Stimulated activated naive B cell treated with anti-CD40 and anti-IgM and Interleukin-4, amounts not matched to agents 10 μg/mL and 1 μg/mL and 100 μg/mL, for 72 hours (primary cell): ENCODE measurements around the gene ARHGEF28.

ENCODE experiments used
- ATAC-seq, 2 donors: fragments of 150-1000 bp; cut with Tn5 transposase; replicated peaks; 2 replicates each; pipeline ENCODE4 v1.10.0; 2021; ENCODE audit warnings: moderate library complexity in 1 of 2
- DNase-seq: peaks from one replicate; pipeline ENCODE4 v3.0.0; 2021
- H3K27ac Mint-ChIP-seq: one replicate; pipeline ENCODE4 v1.8.0; 2022; ENCODE audit warnings: mild to moderate bottlenecking, mixed read lengths
- H3K27me3 Mint-ChIP-seq, 2 donors: one replicate each; pipeline ENCODE4 v1.8.0; 2022; ENCODE audit warnings: mixed read lengths in 2 of 2
- H3K36me3 Mint-ChIP-seq, 2 donors: one replicate each; pipeline ENCODE4 v1.8.0; 2022; ENCODE audit warnings: mixed read lengths in 2 of 2, mild to moderate bottlenecking in 1 of 2
- H3K4me1 Mint-ChIP-seq, 2 donors: one replicate each; pipeline ENCODE4 v1.8.0; 2022; ENCODE audit warnings: mixed read lengths in 2 of 2, mild to moderate bottlenecking in 1 of 2
- H3K4me3 Mint-ChIP-seq, 2 donors: one replicate each; pipeline ENCODE4 v1.8.0; 2022; ENCODE audit warnings: mild to moderate bottlenecking in 2 of 2, mixed read lengths in 2 of 2, moderate library complexity in 1 of 2
- H3K9me3 Mint-ChIP-seq, 2 donors: one replicate each; pipeline ENCODE4 v1.8.0; 2022; ENCODE audit warnings: mixed read lengths in 2 of 2, mild to moderate bottlenecking in 1 of 2

Gene ARHGEF28

DNA sequence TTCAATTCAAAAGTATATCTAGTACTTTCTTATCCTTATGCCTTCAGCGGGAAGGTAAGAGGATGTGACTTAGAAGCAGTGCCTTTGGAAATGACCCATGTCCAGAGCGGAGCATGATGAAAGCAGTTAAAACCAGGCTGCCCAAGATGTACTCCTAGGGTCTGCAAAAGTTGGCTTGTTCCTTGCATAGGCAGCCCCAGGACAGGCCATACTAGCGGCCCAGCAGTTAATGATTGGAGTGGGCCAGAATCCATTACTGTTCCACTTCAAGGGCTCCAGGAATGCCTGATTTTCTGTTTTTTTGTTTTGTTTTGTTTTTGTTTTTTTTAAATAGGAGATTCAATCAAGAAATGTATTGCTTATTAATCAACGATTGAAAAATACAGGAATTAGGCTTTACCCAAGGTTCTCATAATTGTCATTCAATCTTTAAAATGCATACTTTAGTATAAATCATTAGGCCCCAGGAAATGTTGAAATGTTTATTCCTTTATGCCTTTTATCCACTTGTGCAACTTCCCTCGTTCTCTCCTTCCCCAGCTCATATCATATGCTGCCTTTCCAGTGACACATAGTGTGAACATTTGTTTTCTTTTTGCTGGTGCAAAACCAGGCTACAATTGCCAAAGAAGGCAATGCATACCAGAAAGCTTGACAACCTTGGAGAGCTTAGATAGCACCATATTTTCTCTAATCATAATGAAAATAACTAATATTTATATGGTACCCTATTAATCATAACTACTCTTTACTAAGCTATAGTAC, 190.8 kb downstream of the ARHGEF28 start:
- no peak for ATAC-seq
- Mint-ChIP-seq H3K9me3 (no peaks in the 10 kb centered on the region), H3K4me3 (no peak overlapping the region), H3K27ac (no peak overlapping the region), H3K27me3 (peaks cover 8 to 31% of the 10 kb centered on the region in 2 donors), H3K4me1 (no peaks in the 10 kb centered on the region), H3K36me3 (no peaks in the 10 kb centered on the region)
- DNase-seq, result no peak

DNA sequence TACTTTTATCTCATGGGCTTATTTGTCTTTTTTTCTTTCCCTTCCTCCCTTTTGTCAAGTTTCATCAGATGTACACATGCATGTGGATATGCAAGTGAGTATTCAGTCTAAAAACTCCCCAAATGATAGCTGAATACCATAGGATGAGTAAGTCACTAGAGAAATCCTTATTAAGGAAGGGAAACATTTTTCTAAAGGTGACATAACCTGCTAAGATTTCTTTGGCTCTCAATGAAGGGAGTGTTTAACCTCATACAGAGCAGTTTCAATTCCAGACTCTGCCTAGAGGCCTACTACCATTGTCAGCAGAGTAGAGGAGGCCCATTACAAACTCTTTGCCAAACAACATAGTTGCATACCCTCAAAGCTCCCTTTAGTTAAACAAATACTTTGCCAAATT, 192.4 kb downstream of the ARHGEF28 start:
- no peaks in the 10 kb centered on the region for H3K4me1 Mint-ChIP-seq
- H3K9me3 Mint-ChIP-seq, result no peaks in the 10 kb centered on the region
- no peak for ATAC-seq
- H3K4me3 Mint-ChIP-seq, result no peak overlapping the region
- peaks cover 4 to 22% of the 10 kb centered on the region in 2 donors for H3K27me3 Mint-ChIP-seq
- H3K27ac Mint-ChIP-seq, result no peak overlapping the region
- no peak for DNase-seq
- no peaks in the 10 kb centered on the region for H3K36me3 Mint-ChIP-seq

DNA sequence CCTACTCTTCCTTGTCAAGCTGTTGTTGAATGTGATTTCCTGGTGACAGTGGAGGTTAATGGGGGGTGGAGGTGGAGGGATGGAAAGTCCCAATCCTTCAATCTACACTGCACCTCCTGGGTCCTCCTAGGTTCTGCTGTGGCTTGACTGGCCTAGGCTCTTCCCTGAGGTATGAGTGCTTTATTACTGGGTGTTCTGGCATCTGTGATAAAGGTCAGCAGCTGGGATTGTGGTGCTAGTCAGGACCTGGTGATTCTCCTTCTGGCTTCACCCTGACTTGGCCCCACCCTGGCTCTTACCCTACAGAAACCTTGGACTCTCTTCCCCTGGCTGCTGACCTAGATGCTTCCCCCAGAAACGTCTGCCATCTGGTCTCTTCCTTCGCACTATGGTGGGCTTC, 194.3 kb downstream of the ARHGEF28 start:
- DNase-seq, result no peak
- no peak overlapping the region for H3K27ac Mint-ChIP-seq
- no peaks in the 10 kb centered on the region for H3K36me3 Mint-ChIP-seq
- no peaks in the 10 kb centered on the region for H3K4me1 Mint-ChIP-seq
- H3K9me3 Mint-ChIP-seq, result no peaks in the 10 kb centered on the region
- ATAC-seq, result no peak
- H3K27me3 Mint-ChIP-seq, result peaks cover 0 to 18% of the 10 kb centered on the region in 2 donors
- H3K4me3 Mint-ChIP-seq, result no peak overlapping the region

DNA sequence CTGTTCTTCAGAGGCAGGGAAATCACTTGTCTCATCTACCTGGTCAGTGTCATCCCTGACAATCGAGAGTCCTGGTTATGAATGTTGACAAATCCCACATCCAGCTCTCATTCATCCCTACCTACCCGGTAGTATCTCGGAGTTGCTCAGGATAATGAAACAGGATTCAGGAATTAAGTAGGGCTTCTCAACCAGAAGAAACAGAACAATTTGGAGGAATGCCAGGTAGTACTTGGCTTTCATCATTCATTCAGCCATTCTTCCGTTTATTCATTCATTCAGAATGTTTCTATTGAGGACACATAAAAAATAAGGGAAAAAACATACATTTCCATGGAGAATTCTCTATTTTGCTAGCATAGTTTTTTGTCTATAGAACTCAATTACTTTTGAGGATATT, 195.0 kb downstream of the ARHGEF28 start:
- H3K27me3 Mint-ChIP-seq, result peaks cover 0 to 12% of the 10 kb centered on the region in 2 donors
- ATAC-seq (no peak), DNase-seq (no peak)
- H3K36me3 Mint-ChIP-seq, result no peaks in the 10 kb centered on the region
- H3K9me3 Mint-ChIP-seq, result no peaks in the 10 kb centered on the region
- H3K27ac Mint-ChIP-seq, result no peak overlapping the region
- no peak overlapping the region for H3K4me3 Mint-ChIP-seq
- no peaks in the 10 kb centered on the region for H3K4me1 Mint-ChIP-seq

DNA sequence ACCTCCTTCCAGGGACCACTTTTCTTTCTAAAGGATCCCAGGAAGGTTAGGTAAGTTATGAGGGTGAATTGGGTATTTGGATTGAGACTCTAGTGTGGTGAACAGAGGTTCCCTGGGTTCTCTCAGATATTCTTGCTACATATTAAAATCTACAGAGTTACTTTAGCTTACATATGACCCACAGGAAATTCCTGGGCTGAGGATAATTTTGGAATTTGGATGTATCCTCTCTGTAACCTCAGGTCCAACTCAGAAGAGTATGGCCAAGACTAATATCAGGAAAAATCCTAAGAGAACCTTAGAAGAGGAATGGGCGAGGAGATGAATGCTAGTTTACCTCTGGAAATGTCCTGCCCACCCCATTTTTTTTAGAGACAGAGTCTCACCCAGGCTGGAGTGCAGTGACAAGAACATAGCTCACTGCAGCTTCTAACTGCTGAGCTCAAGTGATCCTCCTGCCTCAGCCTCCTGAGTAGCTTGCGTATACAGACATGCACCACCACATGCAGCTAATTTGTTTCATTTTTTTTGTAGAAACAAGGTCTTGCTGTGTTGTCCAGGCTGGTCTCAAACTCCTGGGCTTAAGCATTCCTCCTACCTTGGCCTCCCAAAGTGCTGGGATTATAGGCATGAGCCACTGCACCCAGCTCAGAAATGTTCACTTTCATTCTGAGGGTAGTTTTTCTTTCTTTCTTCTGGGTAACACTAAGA, 196.4 kb downstream of the ARHGEF28 start:
- H3K27me3 Mint-ChIP-seq, result peaks cover 0 to 12% of the 10 kb centered on the region in 2 donors
- DNase-seq (no peak), ATAC-seq (no peak)
- H3K4me3 Mint-ChIP-seq, result no peak overlapping the region
- no peaks in the 10 kb centered on the region for H3K9me3 Mint-ChIP-seq
- no peaks in the 10 kb centered on the region for H3K4me1 Mint-ChIP-seq
- no peaks in the 10 kb centered on the region for H3K36me3 Mint-ChIP-seq
- H3K27ac Mint-ChIP-seq, result no peak overlapping the region

DNA sequence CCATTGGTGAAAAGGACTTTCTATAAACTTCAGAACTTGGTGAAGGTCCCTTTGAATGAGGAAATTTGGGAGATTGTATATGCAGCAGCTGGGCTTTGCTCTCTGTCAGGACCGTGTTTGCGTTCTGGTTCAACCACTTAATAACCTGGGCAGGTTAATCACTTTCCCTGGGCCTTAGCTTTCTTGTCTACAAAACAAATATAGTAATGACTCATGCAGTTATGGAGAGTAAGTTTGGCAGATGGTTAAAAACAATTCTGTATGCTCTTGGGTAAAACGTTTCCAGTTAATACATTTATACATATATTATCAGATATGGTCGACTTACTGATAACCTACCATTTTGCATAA, 197.0 kb downstream of the ARHGEF28 start:
- Mint-ChIP-seq H3K4me1 (no peaks in the 10 kb centered on the region), H3K27me3 (peaks cover 0 to 12% of the 10 kb centered on the region in 2 donors), H3K27ac (no peak overlapping the region), H3K9me3 (no peaks in the 10 kb centered on the region), H3K4me3 (no peak overlapping the region), H3K36me3 (no peaks in the 10 kb centered on the region)
- ATAC-seq (no peak), DNase-seq (no peak)

DNA sequence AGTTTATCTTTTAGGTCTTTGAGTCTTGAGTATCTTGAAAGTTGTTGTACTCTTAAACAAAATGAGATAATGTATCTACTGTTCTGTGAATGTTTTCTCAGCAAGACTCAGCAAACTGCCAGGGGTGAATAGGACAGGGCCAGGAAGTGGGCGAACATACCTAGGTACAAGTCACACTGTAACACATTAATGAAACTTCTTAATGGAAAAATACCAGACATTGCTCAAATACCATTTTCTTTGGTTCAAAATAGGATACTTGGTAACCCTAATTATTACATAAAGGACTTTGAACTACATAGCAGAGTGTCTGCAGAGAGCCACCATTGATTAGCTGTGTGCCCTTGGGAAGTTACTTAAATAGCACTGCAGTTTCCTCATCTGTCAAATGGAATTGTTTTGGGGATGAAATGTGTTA, 197.5 kb downstream of the ARHGEF28 start:
- Mint-ChIP-seq H3K9me3 (no peaks in the 10 kb centered on the region), H3K27me3 (peaks cover 0 to 15% of the 10 kb centered on the region in 2 donors), H3K4me3 (no peak overlapping the region), H3K36me3 (no peaks in the 10 kb centered on the region), H3K27ac (no peak overlapping the region), H3K4me1 (no peaks in the 10 kb centered on the region)
- DNase-seq, result no peak
- no peak for ATAC-seq

DNA sequence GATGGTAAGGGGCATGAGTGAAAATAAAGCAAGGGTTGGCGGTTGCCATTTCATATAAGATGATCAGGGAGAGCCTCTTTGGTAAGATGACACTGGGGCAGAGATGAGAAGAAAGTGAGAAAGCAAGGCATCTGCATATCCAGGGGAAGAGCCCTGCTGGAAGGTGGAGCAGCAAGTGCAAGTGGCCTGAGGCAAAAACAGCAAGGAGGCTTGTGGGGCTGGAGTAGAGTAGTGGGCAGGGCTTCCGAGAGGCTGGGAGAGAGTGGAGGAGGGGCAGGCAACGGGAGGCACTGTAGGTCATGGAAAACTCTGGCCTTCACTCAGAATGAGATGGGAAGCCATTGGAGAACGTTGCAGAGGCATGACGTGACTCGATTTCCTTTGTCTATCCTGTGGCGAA, 199.2 kb downstream of the ARHGEF28 start:
- no peaks in the 10 kb centered on the region for H3K4me1 Mint-ChIP-seq
- H3K27me3 Mint-ChIP-seq, result peaks cover 0 to 10% of the 10 kb centered on the region in 2 donors
- H3K4me3 Mint-ChIP-seq, result no peak overlapping the region

DNA sequence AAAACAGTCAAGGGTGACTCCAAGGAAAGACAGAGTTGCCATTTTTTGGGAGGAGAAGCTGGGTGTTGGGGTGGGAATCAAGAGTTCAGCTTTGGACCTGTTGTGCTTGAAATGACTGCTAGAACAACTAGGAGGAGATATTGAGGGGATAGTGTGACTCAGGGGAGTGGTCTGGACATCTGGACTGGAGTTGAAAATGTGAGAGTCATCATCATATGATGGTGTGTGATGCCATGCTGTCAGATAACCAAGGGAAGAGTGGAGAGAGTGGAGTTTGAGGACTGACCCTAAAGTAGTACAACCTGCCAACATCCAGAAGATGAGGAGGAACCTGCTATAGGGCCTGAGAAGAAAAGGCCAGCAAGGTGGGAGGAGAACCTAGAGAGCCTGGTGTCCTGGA, 199.7 kb downstream of the ARHGEF28 start:
- no peak for ATAC-seq

More for the DNA sequence above, 199.2 kb downstream of the ARHGEF28 start:
- H3K27ac Mint-ChIP-seq, result no peak overlapping the region
- ATAC-seq (no peak), DNase-seq (no peak)
- no peaks in the 10 kb centered on the region for H3K9me3 Mint-ChIP-seq
- H3K36me3 Mint-ChIP-seq, result no peaks in the 10 kb centered on the region

DNA sequence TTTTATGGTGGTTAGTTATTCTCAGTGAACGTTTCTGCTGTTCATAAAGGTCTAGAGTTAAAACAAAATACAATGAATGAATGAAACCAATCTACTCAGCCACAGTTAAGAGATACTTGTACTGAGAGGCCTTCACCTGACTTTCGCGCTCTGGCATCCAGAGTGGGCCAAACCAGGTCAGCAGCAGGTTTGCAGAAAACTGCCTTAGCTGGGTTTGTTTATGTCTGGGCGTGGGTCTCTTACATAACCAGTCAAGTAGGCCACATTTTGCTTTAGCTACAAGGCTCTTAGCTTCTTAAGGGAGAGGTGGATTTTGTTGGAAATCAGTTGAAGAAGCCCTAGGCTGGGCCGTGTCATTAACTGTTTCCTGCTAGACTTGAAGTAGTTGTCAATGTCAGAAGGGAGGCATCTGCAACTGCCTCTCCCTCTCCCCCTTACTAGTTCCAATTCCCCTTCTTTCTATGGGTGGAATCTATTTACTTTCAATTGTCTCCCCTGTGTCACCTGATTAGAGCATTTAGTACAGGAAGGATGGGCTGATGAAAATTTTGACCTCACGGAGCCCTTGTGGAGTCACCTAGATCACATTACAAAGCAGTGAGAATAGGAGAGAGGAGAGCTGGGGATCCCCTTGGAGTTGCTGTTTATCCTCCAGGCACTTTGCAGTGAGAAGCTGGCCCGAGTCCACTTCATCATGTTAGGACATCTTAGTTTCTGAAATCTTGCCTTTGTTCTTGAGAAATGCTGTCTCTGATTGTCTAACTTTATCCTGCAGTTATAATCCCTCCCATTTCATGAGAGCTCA, 200.5 kb downstream of the ARHGEF28 start:
- ATAC-seq (no peak), DNase-seq (no peak)
- Mint-ChIP-seq H3K36me3 (no peaks in the 10 kb centered on the region), H3K27me3 (peaks cover 0 to 6% of the 10 kb centered on the region in 2 donors), H3K9me3 (no peaks in the 10 kb centered on the region), H3K4me1 (no peaks in the 10 kb centered on the region), H3K27ac (no peak overlapping the region), H3K4me3 (no peak overlapping the region)

More for the DNA sequence above, 199.7 kb downstream of the ARHGEF28 start:
- no peaks in the 10 kb centered on the region for H3K4me1 Mint-ChIP-seq
- H3K9me3 Mint-ChIP-seq, result no peaks in the 10 kb centered on the region
- H3K36me3 Mint-ChIP-seq, result no peaks in the 10 kb centered on the region
- no peak overlapping the region for H3K4me3 Mint-ChIP-seq
- no peak overlapping the region for H3K27ac Mint-ChIP-seq
- DNase-seq, result no peak
- peaks cover 0 to 8% of the 10 kb centered on the region in 2 donors for H3K27me3 Mint-ChIP-seq

DNA sequence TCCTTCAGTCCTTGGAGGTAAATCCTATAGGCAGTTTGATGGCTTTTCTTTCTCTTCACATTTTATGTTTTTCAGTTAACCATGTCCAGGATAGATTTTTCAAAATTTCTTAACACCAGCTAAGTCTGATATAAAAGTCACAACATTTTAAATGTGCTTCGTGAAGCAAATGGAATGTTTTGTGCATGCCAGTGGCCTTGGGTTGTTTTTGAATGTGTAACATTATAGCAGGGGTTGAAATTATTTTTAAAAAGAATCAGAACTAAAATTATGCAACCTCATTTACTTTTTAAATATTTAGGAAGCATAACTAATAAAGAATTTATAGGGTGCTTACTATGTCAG, 201.1 kb downstream of the ARHGEF28 start:
- peaks cover 0 to 6% of the 10 kb centered on the region in 2 donors for H3K27me3 Mint-ChIP-seq
- no peak overlapping the region for H3K27ac Mint-ChIP-seq
- no peak for DNase-seq
- H3K9me3 Mint-ChIP-seq, result no peaks in the 10 kb centered on the region
- no peak for ATAC-seq
- H3K36me3 Mint-ChIP-seq, result no peaks in the 10 kb centered on the region
- no peak overlapping the region for H3K4me3 Mint-ChIP-seq
- no peaks in the 10 kb centered on the region for H3K4me1 Mint-ChIP-seq

DNA sequence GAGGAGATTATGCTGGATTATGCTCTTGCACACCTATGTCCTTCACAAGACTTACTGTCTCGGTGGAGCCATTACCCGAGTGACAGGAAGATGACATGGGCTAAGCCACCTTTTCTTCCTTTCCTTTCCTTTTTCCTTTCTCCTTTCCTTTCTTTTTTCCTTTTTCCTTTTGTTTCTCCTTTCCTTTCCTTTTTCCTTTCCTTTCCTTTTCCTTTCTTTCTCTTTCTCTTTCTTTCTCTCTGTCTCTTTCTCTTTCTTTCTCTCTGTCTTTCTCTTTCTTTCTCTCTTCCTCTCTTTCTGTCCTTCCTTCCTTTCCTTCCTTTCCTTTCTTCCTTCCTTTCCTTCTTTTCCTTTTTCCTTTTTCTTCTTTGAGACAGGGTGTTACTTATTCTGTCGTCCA, 202.5 kb downstream of the ARHGEF28 start:
- H3K4me3 Mint-ChIP-seq, result no peak overlapping the region
- no peaks in the 10 kb centered on the region for H3K36me3 Mint-ChIP-seq
- H3K27ac Mint-ChIP-seq, result no peak overlapping the region
- H3K4me1 Mint-ChIP-seq, result no peaks in the 10 kb centered on the region
- DNase-seq, result no peak
- H3K27me3 Mint-ChIP-seq, result peaks cover 0 to 6% of the 10 kb centered on the region in 2 donors
- no peak for ATAC-seq
- no peaks in the 10 kb centered on the region for H3K9me3 Mint-ChIP-seq

DNA sequence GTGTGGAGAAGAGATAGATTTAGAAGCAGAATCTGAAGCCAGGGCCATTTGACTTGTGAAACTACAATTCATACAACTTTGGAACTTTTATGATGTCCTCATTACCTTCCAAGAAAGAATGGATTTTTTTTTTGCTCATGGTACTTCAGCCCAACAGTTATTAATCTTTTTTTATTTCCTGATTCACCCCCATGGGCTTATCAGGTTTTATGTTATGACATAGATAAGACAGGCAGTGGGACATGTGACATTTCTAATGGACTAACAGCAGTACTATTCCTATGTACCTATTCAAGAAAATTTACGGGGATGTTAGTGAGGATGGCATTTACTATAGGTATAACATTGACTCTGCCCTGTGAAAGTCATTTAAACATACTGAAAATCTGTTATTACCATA, 204.7 kb downstream of the ARHGEF28 start:
- Mint-ChIP-seq H3K4me1 (no peaks in the 10 kb centered on the region), H3K27ac (no peak overlapping the region), H3K36me3 (no peaks in the 10 kb centered on the region), H3K9me3 (no peaks in the 10 kb centered on the region), H3K27me3 (peaks cover 5 to 9% of the 10 kb centered on the region in 2 donors), H3K4me3 (no peak overlapping the region)
- no peak for DNase-seq
- no peak for ATAC-seq

DNA sequence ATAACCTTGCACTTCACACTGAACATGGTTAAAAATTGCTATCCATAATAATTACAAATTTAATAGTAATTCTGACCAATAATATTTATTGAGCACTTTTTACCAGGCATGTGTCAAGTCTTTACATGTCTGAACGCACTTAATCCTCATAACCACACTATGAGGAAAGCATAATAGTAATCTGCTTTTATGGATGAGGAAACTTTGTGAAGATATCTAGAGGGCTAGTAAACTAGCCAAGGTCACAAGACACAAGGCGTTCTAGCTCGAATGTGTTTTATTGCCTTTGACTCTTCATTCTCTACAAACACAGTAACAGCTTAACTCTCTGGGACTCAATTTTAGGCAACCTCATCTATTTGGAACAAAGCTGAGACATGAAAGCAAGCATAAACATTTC, 205.1 kb downstream of the ARHGEF28 start:
- Mint-ChIP-seq H3K4me3 (no peak overlapping the region), H3K9me3 (no peaks in the 10 kb centered on the region), H3K27ac (no peak overlapping the region), H3K36me3 (no peaks in the 10 kb centered on the region), H3K4me1 (no peaks in the 10 kb centered on the region), H3K27me3 (peaks cover 7 to 11% of the 10 kb centered on the region in 2 donors)
- ATAC-seq (no peak), DNase-seq (no peak)
